Motor neuron (in vitro differentiated cells): ENCODE data around the gene CSNK1D. TPM values are rescaled to one million over a fixed set of nuclear protein-coding genes. Genes with fewer than 3 reads are reported as not detected.
A peak's percentile ranks its signal among the peaks of the same experiment; 100 is the strongest.

ENCODE experiments used
- ATAC-seq, 8 experiments: fragments of 200-7000 bp; cut with Tn5 transposase; replicated peaks in 6 of 8; 2 replicates each; pipeline ENCODE4 v1.8.0; 2021; ENCODE audit warnings: mild to moderate bottlenecking in 8 of 8, moderate library complexity in 8 of 8
- H3K27ac ChIP-seq, 2 donors: fragments of 250-450 bp; sonication (Bioruptor Pico); 2 replicates each; pipeline ENCODE4 v1.9.0; 2021; ENCODE audit warnings: antibody characterized with exemption in 2 of 2, mild to moderate bottlenecking in 2 of 2, moderate library complexity in 1 of 2
- H3K4me1 ChIP-seq, 2 donors: fragments of 250-450 bp; sonication (Bioruptor Pico); replicated peaks in 1 of 2; 2 replicates each; pipeline ENCODE4 v1.6.1; 2021; ENCODE audit warnings: antibody characterized with exemption in 2 of 2, mild to moderate bottlenecking in 2 of 2, moderate library complexity in 1 of 2
- H3K4me3 ChIP-seq, 5 donors: fragments of 250-450 bp; sonication (Bioruptor Pico); 2 replicates each; pipeline ENCODE4 v1.9.0; 2021; ENCODE audit warnings: antibody characterized with exemption in 5 of 5, mild to moderate bottlenecking in 5 of 5, moderate library complexity in 4 of 5
- WGBS, 10 experiments: fragments of 450-650 bp; shearing (Covaris generic); methylation state at CpG; one replicate each; pipeline ENCODE4 v1.0.0; 2022; 5-methylcytosine and 5-hydroxymethylcytosine counted together
- in situ Hi-C, 9 experiments: fragments of 400-800 bp; cut with MboI; loops; one replicate each; pipeline ENCODE4 v1.15.0; 2021; ENCODE audit warnings: low sequenced_read_pairs in 9 of 9, low pct_unique_long_range_greater_than_20kb in 2 of 9; ENCODE audit not compliant: unreplicated experiment in 9 of 9
- total RNA-seq, 8 experiments: library from RNA; unstranded; fragments of 300-600 nt; gene quantifications; 2 replicates each; pipeline versions ENCODE4 v1.2.3 to v1.2.4, GENCODE V29; 2022

CSNK1D gene
- total RNA-seq, 8 experiments from 2014 or later, result 24.1 to 109 (median 43.9) TPM

GRCh38 chr17:82231562-82232321, 41.8 kb downstream of the CSNK1D start:
- WGBS, 10 experiments, result 0 to 83% methylated on average over 2 of the region's 42 CpGs; no CpG with 5 or more reads in 8 of the 10 experiments
- Histone ChIP-seq H3K27ac (peak overlapping the region; percentile 55 to 87), H3K4me3 (peak overlapping the region; percentile 48 to 88 (median 50)), H3K4me1 (peaks cover 18 to 38% of the 10 kb centered on the region in 2 donors)
- in situ Hi-C loops, result no loop called here
- peak; percentile 9 to 47 (median 33) for ATAC-seq

GRCh38 chr17:82231312-82231561, 42.3 kb downstream of the CSNK1D start:
- peak in 3 of 8 experiments; percentile 3 to 52 (median 20) for ATAC-seq
- Histone ChIP-seq H3K4me3 (peak overlapping the region; percentile 48 to 88 (median 50)), H3K4me1 (peaks cover 18 to 38% of the 10 kb centered on the region in 2 donors), H3K27ac (peak overlapping the region; percentile 55 to 87)
- in situ Hi-C loops, result no loop called here
- no CpG with 5 or more reads among the region's 18 CpGs for WGBS, 10 experiments

- no CpG with 5 or more reads among the region's 76 CpGs for WGBS, 10 experiments
- H3K4me3 ChIP-seq, result peak overlapping the region; percentile 48 to 88 (median 50)
- ATAC-seq, result peak; percentile 43 to 72 (median 65)
- peak overlapping the region; percentile 55 to 87 for H3K27ac ChIP-seq
- in situ Hi-C loops, result no loop called here
- H3K4me1 ChIP-seq, result peaks cover 18 to 38% of the 10 kb centered on the region in 2 donors
Measured at GRCh38 chr17:82230609-82231311, 42.7 kb downstream of the CSNK1D start.

GRCh38 chr17:82229698-82230608, 43.5 kb downstream of the CSNK1D start:
- in situ Hi-C loops, result no loop called here
- H3K4me3 ChIP-seq, result peak overlapping the region; percentile 48 to 88 (median 50)
- peaks cover 18 to 45% of the 10 kb centered on the region in 2 donors for H3K4me1 ChIP-seq
- 10 to 100% (median 41%) methylated on average over 1 to 5 of the region's 28 CpGs; no CpG with 5 or more reads in 4 of the 10 experiments for WGBS, 10 experiments
- H3K27ac ChIP-seq, result peak overlapping the region; percentile 25 to 80
- ATAC-seq, result peak in 5 of 8 experiments; percentile 0 to 3 (median 1)

- H3K4me3 ChIP-seq, result peak within 1 kb of the TSS; percentile 48 to 88 (median 50)
- 0 to 27% methylated on average over 3 to 5 of the region's 105 CpGs; no CpG with 5 or more reads in 8 of the 10 experiments for whole genome bisulfite sequencing, 10 experiments
- peaks cover 18 to 37% of the 10 kb centered on the region in 2 donors for H3K4me1 ChIP-seq
- in situ Hi-C loops, result no loop called here
- peak; percentile 9 to 57 (median 38) for ATAC-seq
- peak within 1 kb of the TSS; percentile 25 to 80 for H3K27ac ChIP-seq
Measured at GRCh38 chr17:82228842-82229697, 44.4 kb downstream of the CSNK1D start, which contains the start of gene SLC16A3. Gene SLC16A3, plus strand, starts transcription at chr17:82229042. Its CDS starts 6,967 bp downstream, at chr17:82236009.

GRCh38 chr17:82228278-82228841, 45.1 kb downstream of the CSNK1D start:
- ATAC-seq, result no peak
- H3K27ac ChIP-seq, result peak overlapping the region; percentile 10 to 80
- in situ Hi-C loops, result no loop called here
- peak overlapping the region; percentile 48 to 88 (median 50) for H3K4me3 ChIP-seq
- peaks cover 18 to 35% of the 10 kb centered on the region in 2 donors for H3K4me1 ChIP-seq
- 40 to 64% (median 44%) methylated on average over 1 to 7 of the region's 63 CpGs; no CpG with 5 or more reads in 6 of the 10 experiments for WGBS, 10 experiments

GRCh38 chr17:82227629-82228277, 45.7 kb downstream of the CSNK1D start:
- no peak for ATAC-seq
- H3K4me3 ChIP-seq, result peak overlapping the region in 3 of 5 donors; percentile 48 to 88 (median 84)
- peak overlapping the region in 1 of 2 donors; percentile 80 for H3K27ac ChIP-seq
- peaks cover 18 to 33% of the 10 kb centered on the region in 2 donors for H3K4me1 ChIP-seq
- WGBS, 10 experiments, result 80 to 100% methylated on average over 2 of the region's 18 CpGs; no CpG with 5 or more reads in 8 of the 10 experiments
- in situ Hi-C loops, result no loop called here

GRCh38 chr17:82226809-82227628, 46.5 kb downstream of the CSNK1D start:
- H3K27ac ChIP-seq, result no peak overlapping the region
- peaks cover 13 to 28% of the 10 kb centered on the region in 2 donors for H3K4me1 ChIP-seq
- in situ Hi-C loops, result no loop called here
- no peak overlapping the region for H3K4me3 ChIP-seq
- WGBS, 10 experiments, result 80 to 100% (median 86%) methylated on average over 1 to 5 of the region's 16 CpGs; no CpG with 5 or more reads in 6 of the 10 experiments
- ATAC-seq, result no peak

- in situ Hi-C loops, result no loop called here
Measured at GRCh38 chr17:82226146-82226808, 47.2 kb downstream of the CSNK1D start.

GRCh38 chr17:82225368-82226029, 48.0 kb downstream of the CSNK1D start:
- H3K4me1 ChIP-seq, result peaks cover 9 to 22% of the 10 kb centered on the region in 2 donors
- no peak overlapping the region for H3K4me3 ChIP-seq
- H3K27ac ChIP-seq, result no peak overlapping the region
- 70 to 89% methylated on average over 7 of the region's 24 CpGs; no CpG with 5 or more reads in 8 of the 10 experiments for WGBS, 10 experiments
- in situ Hi-C loops, result no loop called here
- ATAC-seq, result peak in 2 of 8 experiments; percentile 1 to 4

More at GRCh38 chr17:82226146-82226808, 47.2 kb downstream of the CSNK1D start:
- ATAC-seq, result no peak
- H3K4me1 ChIP-seq, result peaks cover 10 to 24% of the 10 kb centered on the region in 2 donors
- H3K4me3 ChIP-seq, result no peak overlapping the region
- H3K27ac ChIP-seq, result no peak overlapping the region
- 94 to 100% (median 100%) methylated on average over 1 to 3 of the region's 15 CpGs; no CpG with 5 or more reads in 7 of the 10 experiments for WGBS, 10 experiments
